ENCODE measurements around the gene WNT11. TPM values are rescaled to one million over a fixed set of nuclear protein-coding genes. Genes with fewer than 3 reads are reported as not detected.

The WNT11 gene
- total RNA-seq, 4 donors from 2014 or later = 0.13 to 3.2 (median 0.38) TPM

DNA sequence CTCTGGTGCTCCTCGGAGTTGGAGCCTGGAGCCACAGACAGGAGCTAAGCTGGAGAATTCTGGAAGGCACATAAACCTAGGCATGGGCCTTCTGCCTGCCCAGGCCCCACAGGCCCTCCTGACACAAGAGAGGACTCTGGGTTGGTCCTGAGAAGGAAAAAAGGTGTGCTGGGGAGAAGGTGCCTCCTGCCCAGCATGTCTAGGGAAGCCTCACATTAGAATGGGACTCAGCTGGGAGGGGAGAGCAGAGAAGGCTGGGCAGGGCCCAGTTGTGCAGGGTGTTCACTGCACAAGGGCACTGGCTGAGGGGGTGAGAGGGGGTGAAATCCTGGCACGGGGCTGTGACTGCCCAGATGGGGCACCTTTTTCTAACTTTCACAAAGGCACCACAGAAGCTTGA is 39.4 kb upstream of the WNT11 start:
- H3K4me3 ChIP-seq = no peak overlapping the region
- no peaks in the 10 kb centered on the region for H3K9me3 ChIP-seq
- DNase-seq = no peak
- no peak for TF ChIP-seq POLR2A (IDR thresholded peaks at IDR 0.05)
- TF ChIP-seq, protein P1, sequence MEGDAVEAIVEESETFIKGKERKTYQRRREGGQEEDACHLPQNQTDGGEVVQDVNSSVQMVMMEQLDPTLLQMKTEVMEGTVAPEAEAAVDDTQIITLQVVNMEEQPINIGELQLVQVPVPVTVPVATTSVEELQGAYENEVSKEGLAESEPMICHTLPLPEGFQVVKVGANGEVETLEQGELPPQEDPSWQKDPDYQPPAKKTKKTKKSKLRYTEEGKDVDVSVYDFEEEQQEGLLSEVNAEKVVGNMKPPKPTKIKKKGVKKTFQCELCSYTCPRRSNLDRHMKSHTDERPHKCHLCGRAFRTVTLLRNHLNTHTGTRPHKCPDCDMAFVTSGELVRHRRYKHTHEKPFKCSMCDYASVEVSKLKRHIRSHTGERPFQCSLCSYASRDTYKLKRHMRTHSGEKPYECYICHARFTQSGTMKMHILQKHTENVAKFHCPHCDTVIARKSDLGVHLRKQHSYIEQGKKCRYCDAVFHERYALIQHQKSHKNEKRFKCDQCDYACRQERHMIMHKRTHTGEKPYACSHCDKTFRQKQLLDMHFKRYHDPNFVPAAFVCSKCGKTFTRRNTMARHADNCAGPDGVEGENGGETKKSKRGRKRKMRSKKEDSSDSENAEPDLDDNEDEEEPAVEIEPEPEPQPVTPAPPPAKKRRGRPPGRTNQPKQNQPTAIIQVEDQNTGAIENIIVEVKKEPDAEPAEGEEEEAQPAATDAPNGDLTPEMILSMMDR (IDR thresholded peaks at IDR 0.05) = no peak
- H3K27ac ChIP-seq = no peak overlapping the region
- 43 to 75% methylated on average over 1 to 2 of the region's 2 CpGs for WGBS, 2 donors
- intact Hi-C loops (cut with DNase I) = no loop called here
- H3K27me3 ChIP-seq = peaks cover 0 to 25% (median 0%) of the 10 kb centered on the region in 4 donors
- H3K4me1 ChIP-seq = no peaks in the 10 kb centered on the region
- no peaks in the 10 kb centered on the region for H3K36me3 ChIP-seq

DNA sequence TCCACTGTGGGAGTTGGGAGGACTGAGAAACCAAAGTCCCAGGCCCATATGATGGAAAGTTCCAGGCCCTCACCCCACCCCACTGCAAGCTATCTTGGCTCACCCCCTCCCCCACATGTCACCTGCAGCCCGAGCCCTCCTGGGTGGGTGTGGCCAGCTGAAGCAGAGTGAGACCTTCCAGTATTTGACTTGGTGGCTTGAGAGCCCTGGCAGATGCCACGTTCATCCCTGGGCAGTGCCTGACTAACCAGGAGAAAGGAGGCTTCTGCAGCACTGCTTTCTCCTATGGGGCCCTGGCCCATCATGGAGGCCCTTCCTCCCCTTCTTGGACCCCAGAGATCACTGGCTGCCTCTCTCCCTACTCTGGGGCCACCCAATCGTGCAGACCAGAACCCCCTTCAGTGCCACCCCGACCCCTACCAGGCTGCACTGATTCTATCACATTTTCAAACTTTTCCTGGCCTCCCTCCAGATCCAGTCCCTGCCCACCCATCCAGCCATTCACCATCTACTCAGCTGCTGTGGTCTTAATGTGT is 38.1 kb upstream of the WNT11 start:
- H3K27ac ChIP-seq = no peak overlapping the region
- intact Hi-C loops (cut with DNase I) = no loop called here
- peaks cover 0 to 21% (median 0%) of the 10 kb centered on the region in 4 donors for H3K27me3 ChIP-seq
- no peaks in the 10 kb centered on the region for H3K4me1 ChIP-seq
- no peak for DNase-seq
- 47 to 91% methylated on average over 2 to 3 of the region's 4 CpGs for WGBS, 2 donors
- no peaks in the 10 kb centered on the region for H3K9me3 ChIP-seq
- H3K4me3 ChIP-seq = no peak overlapping the region
- H3K36me3 ChIP-seq = no peaks in the 10 kb centered on the region
- TF ChIP-seq, protein P1 (IDR thresholded peaks at IDR 0.05) = no peak
- no peak for TF ChIP-seq POLR2A (IDR thresholded peaks at IDR 0.05)

DNA sequence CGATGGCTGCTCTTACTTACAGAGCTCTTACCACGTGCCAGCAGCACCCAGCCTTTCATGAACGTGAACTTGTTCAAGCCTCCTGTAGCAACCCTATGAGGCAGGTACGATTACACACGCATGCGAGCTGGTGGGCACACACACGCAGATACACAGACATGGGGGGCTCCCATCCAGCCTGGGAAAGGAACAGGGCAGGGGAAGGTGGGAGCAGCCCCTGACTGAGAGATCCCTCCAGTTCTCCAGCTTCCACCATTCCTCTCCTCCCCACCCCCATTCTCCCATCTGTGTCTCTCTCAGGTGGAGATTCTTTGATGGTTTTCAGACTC is 37.6 kb upstream of the WNT11 start:
- Histone ChIP-seq H3K4me3 (no peak overlapping the region), H3K9me3 (no peaks in the 10 kb centered on the region), H3K27ac (no peak overlapping the region), H3K27me3 (peaks cover 0 to 21% (median 0%) of the 10 kb centered on the region in 4 donors), H3K4me1 (no peaks in the 10 kb centered on the region), H3K36me3 (no peaks in the 10 kb centered on the region)
- no peak for DNase-seq
- TF ChIP-seq, protein P1 (IDR thresholded peaks at IDR 0.05) = no peak
- no peak for TF ChIP-seq POLR2A (IDR thresholded peaks at IDR 0.05)
- intact Hi-C loops (cut with DNase I) = no loop called here
- WGBS, 2 donors = 61 to 74% methylated on average over 7 of the region's 7 CpGs

DNA sequence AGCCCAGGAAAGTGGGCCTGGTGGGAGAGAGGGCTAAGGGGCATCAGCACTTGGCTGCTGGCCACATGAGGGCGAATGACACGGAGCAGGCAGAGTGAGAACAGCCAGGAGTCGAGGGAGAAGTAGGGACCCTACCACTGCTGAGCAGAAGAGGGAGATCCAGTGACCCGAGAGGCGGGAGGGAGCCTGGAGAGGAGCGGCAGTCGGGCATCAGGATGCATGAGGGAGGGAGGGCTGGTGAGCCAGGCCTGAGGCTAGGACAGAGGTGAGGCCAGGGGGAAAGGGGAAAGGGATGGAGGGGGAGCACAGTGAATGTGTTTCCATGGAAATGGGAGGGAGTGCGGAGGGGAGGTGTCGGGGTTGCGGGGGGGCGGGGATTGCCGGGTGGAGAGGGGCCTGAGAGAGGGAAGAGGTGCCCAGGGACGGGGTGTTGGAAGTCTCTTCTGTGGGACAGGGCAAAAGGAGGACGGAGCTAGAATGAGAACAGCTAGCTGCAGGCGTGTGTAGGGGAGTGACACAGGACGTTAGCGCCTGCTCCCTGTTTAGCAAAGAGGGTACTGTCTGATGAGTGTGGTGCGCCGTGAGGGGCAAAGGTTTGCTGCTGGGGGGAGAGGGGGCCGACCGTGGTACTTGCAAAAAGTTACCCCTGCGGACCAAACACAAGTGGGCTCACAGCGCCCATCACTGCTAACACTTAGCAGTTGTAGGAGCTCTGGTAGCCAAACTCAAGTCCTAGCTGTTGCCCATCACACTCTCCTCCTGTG is 37.1 kb upstream of the WNT11 start:
- WGBS, 2 donors = 39 to 57% methylated on average over 20 to 22 of the region's 23 CpGs
- no peak for DNase-seq
- Histone ChIP-seq H3K36me3 (no peaks in the 10 kb centered on the region), H3K9me3 (no peaks in the 10 kb centered on the region), H3K4me3 (no peak overlapping the region), H3K4me1 (no peaks in the 10 kb centered on the region), H3K27ac (no peak overlapping the region), H3K27me3 (peaks cover 0 to 21% (median 0%) of the 10 kb centered on the region in 4 donors)
- intact Hi-C loops (cut with DNase I) = no loop called here
- TF ChIP-seq, protein P1 (IDR thresholded peaks at IDR 0.05) = no peak
- TF ChIP-seq POLR2A (IDR thresholded peaks at IDR 0.05) = no peak

DNA sequence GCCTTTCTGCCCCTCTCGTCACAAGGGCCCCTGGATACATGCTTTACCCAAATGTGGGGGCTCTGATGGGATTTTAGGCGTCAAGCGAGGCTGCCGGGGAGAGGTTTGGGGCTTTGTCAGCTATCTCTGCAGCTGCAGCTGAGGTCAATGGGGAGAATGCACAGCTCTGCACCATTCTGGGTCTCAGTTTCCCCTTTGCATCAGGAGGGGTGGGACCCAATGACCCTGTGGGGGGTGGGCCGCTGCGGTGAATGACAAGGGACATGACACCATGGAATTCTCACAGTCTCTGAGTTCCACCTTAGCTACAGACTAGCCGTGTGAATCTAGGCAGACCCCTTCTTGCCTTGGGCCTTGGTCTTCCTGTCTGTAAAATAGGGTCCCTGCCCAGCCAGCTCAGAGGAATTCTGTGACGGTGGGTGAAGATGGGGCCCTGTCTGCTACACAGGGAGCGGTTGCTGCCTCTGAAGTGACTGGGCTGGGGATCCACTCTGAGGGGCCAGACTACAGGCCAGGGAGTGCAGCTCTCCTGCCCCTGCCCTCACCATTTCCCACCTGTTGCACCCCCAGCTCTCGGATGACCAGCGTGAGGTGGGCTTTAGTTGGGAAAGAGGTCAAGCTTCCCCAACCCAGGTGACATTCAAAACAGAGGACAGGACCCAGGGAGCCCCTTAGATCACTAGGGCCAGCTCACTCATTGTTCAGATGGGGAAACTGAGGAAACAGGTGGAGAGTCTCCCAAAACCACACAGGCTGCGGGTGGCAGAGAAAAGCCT is 35.9 kb upstream of the WNT11 start:
- DNase-seq = no peak
- no peak for TF ChIP-seq POLR2A (IDR thresholded peaks at IDR 0.05)
- TF ChIP-seq, protein P1 (IDR thresholded peaks at IDR 0.05) = no peak
- 91 to 92% methylated on average over 4 to 7 of the region's 12 CpGs for WGBS, 2 donors
- no peaks in the 10 kb centered on the region for H3K36me3 ChIP-seq
- no peaks in the 10 kb centered on the region for H3K4me1 ChIP-seq
- H3K9me3 ChIP-seq = no peaks in the 10 kb centered on the region
- no peak overlapping the region for H3K27ac ChIP-seq
- no peak overlapping the region for H3K4me3 ChIP-seq
- intact Hi-C loops (cut with DNase I) = no loop called here
- H3K27me3 ChIP-seq = peaks cover 0 to 21% (median 0%) of the 10 kb centered on the region in 4 donors

All from esophagus squamous epithelium (tissue), 5 donors.